Measurements from ENCODE around the gene ZNF543. TPM values are rescaled to one million over a fixed set of nuclear protein-coding genes. Genes with fewer than 3 reads are reported as not detected.

Gene ZNF543
- total and polyA plus RNA-seq, 2 of the 13 experiments (the other 11 are each of a cell fraction or from before 2014, with no cell fraction given), result 2.1 to 8.9 TPM

DNA sequence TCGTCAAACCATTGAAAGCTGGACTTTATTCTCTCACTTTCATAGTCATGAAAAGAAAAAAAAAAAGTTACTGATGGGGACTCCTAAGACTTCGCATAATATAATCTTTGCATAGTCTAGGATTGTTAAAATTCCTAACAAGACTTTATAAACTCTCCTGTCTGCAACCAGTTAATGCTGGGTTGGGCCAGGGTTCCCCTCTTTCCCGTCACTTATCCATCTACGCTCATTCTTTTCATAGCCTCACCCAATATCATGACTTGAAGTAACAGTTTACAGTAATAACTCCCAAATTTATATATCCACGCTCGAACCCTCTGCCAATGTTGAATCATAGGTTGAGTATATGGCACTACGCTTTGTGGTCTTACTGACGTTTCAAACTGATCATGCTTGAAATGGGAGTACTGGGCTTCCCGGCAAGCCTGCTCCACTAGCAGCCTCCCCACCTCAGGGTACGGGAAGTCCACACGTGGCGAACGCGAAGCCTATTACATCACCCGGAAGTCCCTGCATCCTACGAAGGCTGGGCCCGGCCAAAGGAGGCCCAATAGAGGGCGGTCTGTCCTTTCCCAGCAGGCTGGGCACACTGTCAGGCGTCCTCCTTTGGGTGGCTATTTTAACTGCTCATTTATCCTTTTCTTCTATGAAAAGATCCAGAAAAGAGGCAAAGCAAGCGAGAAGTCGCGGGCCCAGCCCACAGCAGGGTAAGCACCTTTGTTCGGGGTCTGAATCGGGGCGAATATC is 40.7 kb upstream of the ZNF543 start (continued):
- TF ChIP-seq, protein P1, sequence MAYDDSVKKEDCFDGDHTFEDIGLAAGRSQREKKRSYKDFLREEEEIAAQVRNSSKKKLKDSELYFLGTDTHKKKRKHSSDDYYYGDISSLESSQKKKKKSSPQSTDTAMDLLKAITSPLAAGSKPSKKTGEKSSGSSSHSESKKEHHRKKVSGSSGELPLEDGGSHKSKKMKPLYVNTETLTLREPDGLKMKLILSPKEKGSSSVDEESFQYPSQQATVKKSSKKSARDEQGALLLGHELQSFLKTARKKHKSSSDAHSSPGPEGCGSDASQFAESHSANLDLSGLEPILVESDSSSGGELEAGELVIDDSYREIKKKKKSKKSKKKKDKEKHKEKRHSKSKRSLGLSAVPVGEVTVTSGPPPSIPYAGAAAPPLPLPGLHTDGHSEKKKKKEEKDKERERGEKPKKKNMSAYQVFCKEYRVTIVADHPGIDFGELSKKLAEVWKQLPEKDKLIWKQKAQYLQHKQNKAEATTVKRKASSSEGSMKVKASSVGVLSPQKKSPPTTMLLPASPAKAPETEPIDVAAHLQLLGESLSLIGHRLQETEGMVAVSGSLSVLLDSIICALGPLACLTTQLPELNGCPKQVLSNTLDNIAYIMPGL (CRISPR knock-in tag; IDR thresholded peaks at IDR 0.05; ENCODE audit: borderline replicate concordance in 1 of 2, low read depth in 1 of 2), result peak in 1 of 2 experiments; percentile 76; a peak in 2 of 4 replicates
- TF ChIP-seq, protein P2, sequence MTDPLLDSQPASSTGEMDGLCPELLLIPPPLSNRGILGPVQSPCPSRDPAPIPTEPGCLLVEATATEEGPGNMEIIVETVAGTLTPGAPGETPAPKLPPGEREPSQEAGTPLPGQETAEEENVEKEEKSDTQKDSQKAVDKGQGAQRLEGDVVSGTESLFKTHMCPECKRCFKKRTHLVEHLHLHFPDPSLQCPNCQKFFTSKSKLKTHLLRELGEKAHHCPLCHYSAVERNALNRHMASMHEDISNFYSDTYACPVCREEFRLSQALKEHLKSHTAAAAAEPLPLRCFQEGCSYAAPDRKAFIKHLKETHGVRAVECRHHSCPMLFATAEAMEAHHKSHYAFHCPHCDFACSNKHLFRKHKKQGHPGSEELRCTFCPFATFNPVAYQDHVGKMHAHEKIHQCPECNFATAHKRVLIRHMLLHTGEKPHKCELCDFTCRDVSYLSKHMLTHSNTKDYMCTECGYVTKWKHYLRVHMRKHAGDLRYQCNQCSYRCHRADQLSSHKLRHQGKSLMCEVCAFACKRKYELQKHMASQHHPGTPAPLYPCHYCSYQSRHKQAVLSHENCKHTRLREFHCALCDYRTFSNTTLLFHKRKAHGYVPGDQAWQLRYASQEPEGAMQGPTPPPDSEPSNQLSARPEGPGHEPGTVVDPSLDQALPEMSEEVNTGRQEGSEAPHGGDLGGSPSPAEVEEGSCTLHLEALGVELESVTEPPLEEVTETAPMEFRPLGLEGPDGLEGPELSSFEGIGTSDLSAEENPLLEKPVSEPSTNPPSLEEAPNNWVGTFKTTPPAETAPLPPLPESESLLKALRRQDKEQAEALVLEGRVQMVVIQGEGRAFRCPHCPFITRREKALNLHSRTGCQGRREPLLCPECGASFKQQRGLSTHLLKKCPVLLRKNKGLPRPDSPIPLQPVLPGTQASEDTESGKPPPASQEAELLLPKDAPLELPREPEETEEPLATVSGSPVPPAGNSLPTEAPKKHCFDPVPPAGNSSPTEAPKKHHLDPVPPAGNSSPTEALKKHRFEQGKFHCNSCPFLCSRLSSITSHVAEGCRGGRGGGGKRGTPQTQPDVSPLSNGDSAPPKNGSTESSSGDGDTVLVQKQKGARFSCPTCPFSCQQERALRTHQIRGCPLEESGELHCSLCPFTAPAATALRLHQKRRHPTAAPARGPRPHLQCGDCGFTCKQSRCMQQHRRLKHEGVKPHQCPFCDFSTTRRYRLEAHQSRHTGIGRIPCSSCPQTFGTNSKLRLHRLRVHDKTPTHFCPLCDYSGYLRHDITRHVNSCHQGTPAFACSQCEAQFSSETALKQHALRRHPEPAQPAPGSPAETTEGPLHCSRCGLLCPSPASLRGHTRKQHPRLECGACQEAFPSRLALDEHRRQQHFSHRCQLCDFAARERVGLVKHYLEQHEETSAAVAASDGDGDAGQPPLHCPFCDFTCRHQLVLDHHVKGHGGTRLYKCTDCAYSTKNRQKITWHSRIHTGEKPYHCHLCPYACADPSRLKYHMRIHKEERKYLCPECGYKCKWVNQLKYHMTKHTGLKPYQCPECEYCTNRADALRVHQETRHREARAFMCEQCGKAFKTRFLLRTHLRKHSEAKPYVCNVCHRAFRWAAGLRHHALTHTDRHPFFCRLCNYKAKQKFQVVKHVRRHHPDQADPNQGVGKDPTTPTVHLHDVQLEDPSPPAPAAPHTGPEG (CRISPR knock-in tag; IDR thresholded peaks at IDR 0.05), result 0 out of 2 replicates have a peak, but pooled peaks have one; percentile 38
- TF ChIP-seq, protein P3, sequence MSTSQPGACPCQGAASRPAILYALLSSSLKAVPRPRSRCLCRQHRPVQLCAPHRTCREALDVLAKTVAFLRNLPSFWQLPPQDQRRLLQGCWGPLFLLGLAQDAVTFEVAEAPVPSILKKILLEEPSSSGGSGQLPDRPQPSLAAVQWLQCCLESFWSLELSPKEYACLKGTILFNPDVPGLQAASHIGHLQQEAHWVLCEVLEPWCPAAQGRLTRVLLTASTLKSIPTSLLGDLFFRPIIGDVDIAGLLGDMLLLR (CRISPR knock-in tag; IDR thresholded peaks at IDR 0.05), result peak; percentile 89
- TF ChIP-seq XBP1 (CRISPR knock-in tag; IDR thresholded peaks at IDR 0.05) (no peak; the same call in 1 of the 2 replicates), ZBTB38 (CRISPR knock-in tag; IDR thresholded peaks at IDR 0.05) (peak; percentile 65; the same call in 1 of the 2 replicates), AGO1 (IDR thresholded peaks at IDR 0.05; ENCODE audit: low read depth, low read length, poor library complexity, severe bottlenecking) (no peak), ZSCAN20 (CRISPR knock-in tag; IDR thresholded peaks at IDR 0.05; ENCODE audit: borderline replicate concordance) (no peak), ZNF543 (CRISPR knock-in tag; IDR thresholded peaks at IDR 0.05) (no peak), ZSCAN21 (CRISPR knock-in tag; IDR thresholded peaks at IDR 0.05; ENCODE audit: borderline replicate concordance) (peak; percentile 87), ELF1 (CRISPR knock-in tag; IDR thresholded peaks at IDR 0.05) (peak; percentile 98), FIP1L1 (IDR thresholded peaks at IDR 0.05; ENCODE audit: borderline replicate concordance, insufficient read depth, low read depth, low read length) (no peak), SP1 (IDR thresholded peaks at IDR 0.05) (no peak), SP1 (CRISPR knock-in tag; IDR thresholded peaks at IDR 0.05) (peak; percentile 35; the same call in 1 of the 2 replicates)
- TF ChIP-seq, protein P4, sequence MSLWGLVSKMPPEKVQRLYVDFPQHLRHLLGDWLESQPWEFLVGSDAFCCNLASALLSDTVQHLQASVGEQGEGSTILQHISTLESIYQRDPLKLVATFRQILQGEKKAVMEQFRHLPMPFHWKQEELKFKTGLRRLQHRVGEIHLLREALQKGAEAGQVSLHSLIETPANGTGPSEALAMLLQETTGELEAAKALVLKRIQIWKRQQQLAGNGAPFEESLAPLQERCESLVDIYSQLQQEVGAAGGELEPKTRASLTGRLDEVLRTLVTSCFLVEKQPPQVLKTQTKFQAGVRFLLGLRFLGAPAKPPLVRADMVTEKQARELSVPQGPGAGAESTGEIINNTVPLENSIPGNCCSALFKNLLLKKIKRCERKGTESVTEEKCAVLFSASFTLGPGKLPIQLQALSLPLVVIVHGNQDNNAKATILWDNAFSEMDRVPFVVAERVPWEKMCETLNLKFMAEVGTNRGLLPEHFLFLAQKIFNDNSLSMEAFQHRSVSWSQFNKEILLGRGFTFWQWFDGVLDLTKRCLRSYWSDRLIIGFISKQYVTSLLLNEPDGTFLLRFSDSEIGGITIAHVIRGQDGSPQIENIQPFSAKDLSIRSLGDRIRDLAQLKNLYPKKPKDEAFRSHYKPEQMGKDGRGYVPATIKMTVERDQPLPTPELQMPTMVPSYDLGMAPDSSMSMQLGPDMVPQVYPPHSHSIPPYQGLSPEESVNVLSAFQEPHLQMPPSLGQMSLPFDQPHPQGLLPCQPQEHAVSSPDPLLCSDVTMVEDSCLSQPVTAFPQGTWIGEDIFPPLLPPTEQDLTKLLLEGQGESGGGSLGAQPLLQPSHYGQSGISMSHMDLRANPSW (CRISPR knock-in tag; IDR thresholded peaks at IDR 0.05; ENCODE audit: borderline replicate concordance), result no peak
